ENCODE measurements around the gene ANKDD1A. TPM values are rescaled to one million over a fixed set of nuclear protein-coding genes. Genes with fewer than 3 reads are reported as not detected.

ANKDD1A gene
- total RNA-seq, 1 donor from 2014 or later, result 1.6 TPM

DNA sequence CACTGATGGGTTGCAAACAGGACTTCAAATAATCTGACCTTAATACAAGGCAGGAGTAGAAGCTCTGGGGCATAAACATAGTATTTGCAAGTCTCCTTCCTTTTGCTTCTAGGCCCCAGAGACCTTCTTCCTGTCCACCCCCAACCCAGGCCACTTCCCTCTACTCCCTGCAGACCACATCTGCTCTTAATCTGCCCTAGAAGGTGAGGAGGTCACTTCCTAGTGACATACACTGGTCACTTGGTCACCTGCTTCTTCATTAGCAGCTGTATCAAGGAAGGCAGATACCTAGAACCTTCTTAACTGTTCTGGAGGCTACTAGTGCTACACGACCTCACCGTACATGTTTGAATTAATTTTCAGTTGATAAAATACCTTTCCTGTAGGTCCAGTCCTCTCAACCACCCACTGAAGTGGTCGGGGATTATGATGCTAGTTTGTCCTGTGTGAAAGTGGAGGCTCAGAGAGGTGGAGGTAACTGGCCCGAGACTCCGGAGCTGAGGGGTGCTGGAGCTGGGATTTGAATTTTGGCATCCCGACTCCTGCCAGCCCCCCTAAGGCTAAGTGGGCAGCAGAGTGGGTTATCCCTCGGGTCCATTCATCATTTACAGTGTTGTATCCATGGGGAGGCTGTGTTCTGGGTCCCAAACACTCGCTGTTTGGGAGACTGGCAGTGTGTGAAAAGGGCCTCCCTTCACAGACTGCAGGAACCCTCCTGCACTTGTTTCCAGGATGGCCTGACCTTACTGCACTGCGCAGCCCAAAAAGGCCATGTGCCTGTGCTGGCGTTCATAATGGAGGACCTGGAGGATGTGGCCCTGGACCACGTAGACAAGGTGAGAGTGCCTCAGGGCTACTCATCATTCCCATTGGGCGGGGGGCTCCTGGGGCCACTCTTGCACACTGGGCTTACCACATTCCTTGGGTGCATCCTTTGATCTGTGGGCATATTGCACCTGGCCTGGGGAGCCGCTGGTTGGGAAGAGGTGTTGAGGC is 13.9 kb downstream of the ANKDD1A start:
- ATAC-seq, result no peak

DNA sequence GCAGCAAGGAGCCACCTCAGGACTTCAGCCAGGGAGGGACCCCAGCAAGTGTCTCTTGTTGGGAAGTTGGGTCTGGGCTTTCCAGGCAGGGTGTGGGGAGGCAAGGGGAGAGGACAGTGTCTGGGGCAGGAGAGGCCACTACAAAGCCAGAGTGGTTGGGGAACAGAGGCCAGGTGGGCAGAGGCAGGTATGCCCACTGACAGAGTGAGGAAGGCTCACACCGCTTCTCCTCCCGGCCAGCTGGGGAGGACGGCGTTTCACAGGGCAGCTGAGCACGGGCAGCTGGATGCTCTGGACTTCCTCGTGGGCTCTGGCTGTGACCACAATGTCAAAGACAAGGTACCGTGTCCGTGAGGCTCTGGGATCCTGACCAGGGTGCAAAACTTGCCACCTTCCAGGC is 15.0 kb downstream of the ANKDD1A start:
- no peak for ATAC-seq

DNA sequence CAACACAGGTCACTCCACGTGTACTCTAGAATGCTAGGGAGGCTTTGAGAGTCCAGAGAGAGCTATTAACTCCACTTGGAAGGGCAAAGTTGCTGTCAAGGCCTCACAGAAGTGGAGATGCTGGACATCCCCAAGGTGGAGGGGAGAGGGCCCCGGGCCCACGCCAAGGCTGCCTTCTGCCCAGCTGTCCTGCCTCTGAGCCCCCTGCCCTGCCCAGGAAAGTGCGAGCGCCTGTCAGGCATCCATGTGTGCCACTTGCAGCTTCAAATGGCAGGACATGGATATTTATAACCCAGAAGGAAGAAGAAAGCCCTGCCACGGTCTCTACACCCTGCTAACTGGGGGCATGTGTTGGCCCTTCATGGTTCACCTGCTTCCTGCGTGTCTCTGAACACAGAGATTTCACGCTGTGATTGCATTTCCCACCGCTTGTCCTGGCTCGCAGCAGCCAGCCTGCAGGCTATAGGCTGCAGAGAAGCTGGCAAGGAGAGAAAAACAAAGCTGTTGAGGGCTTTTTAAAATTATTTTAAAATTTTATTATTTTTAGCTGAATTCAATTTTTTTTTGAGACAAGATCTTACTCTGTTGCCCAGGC is 17.0 kb downstream of the ANKDD1A start:
- no peak for ATAC-seq

DNA sequence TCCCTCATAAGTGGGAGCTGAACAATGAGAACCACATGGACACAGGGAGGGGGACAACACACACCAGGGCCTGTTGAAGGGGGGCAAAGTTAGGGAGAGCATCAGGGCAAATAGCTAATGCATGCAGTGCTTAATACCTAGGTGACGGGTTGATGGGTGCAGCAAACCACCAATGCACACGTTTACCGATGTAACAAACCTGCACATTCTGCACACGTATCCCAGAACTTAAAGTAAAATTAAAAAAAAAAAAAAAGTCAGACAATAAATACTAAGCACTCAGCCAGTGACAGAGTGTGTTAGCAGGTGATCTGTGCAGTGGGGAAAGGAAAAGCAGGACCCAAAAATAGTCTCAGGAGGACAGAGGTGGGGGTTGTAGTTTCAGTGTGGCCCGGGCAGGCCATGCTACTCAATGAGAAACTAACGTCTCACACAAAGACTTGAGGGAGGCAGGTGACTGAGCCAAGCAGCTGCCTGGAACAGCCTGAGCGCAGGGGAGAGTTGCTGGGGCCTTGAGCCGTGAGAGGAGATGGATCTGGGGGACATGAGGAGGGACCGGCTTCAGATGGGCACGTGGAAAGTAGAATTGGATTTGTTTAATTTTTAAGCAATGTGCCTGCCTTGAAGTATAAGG is 18.4 kb downstream of the ANKDD1A start:
- ATAC-seq, result no peak

DNA sequence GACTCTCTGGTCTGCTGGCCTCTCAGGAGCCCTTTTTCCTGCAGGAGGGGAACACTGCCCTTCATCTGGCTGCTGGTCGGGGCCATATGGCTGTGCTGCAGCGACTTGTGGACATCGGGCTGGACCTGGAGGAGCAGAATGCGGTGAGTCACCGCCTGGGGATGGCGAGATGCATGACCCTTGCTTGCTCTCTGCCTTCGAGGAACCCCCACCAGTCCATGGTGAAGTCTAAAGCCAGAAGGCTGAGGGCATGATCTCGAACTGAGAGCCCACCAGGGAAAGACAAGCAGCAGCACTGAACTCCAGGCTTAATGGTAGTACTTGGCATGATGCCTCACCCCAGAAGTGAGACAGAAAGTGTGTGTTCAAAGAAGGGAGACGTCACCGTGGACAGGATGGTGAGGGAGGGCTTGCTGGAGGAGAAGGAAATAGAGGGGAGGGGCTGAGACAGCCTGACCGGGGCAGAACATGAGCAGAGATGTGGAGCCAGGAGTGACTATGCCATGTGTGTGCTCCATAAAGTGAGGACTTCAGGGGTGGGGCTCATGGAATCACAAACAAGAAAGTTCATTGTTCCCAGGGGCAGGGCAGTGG is 19.2 kb downstream of the ANKDD1A start:
- ATAC-seq, result no peak

DNA sequence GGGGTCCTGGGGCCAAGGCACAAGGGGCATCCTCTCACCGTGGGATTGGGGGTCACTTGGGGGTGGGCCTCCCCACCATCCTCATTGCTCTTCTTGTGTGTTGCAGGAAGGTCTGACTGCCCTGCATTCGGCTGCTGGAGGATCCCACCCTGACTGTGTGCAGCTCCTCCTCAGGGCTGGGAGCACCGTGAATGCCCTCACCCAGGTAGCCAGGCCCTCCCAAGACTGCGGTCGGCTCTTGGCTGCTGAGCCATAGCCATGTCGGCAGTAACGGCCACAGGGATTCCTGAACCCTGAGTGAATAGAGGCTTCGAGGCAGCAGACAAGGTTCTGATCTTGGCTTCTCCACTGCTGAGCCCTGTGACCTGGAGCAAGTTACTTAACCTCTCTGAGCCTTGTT is 19.7 kb downstream of the ANKDD1A start:
- no peak for ATAC-seq

DNA sequence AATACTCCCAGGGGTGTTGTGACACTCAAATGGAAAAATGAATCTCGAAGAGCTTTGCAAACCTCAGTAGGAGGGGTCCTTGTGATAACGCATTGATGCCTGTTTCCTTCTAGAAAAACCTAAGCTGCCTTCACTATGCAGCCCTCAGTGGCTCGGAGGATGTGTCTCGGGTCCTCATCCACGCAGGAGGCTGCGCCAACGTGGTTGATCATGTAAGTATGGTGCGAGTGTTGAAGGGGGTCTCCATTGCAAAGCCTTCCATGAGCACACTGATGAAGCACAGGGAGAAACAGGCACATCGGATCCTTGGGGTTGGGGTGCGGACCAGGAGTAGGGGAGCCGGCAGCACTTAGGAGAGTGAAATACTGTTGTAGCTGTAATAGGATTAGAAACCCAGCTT is 22.3 kb downstream of the ANKDD1A start:
- no peak for ATAC-seq

DNA sequence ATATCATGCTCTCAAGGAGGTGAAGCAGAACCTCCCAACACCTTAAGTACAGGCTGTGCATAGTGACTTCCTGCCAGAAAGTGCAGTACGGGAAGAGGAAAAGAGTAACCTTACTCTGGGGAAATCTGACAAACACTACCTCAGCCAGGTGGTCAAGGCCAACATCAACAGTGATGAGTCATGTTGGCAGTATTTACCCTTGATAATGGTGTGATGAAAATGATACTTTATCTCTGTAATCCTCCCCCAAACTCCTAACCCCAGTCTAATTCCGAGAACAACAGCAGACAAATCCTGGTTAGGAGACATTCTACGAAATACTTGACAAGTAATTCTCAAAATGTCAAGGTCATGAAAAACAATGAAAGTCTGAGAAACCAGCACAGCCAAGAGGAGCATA is 26.5 kb downstream of the ANKDD1A start:
- no peak for ATAC-seq

DNA sequence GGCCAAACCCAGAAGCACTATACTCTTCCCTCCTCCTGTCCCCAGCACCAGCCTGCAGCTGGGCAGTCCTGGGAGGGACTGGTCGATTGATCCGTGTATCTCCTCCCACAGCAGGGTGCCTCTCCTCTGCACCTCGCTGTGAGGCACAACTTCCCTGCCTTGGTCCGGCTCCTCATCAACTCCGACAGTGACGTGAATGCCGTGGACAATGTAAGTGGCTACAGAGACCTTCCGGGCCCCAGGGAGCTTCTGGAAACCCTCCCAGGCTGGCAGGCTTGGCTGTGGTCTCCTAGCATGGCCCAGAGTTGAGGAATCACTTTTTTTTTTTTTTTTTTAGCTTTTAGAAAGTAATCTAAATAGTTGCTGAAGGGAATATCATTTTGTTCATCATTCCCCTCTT is 30.7 kb downstream of the ANKDD1A start:
- no peak for ATAC-seq

DNA sequence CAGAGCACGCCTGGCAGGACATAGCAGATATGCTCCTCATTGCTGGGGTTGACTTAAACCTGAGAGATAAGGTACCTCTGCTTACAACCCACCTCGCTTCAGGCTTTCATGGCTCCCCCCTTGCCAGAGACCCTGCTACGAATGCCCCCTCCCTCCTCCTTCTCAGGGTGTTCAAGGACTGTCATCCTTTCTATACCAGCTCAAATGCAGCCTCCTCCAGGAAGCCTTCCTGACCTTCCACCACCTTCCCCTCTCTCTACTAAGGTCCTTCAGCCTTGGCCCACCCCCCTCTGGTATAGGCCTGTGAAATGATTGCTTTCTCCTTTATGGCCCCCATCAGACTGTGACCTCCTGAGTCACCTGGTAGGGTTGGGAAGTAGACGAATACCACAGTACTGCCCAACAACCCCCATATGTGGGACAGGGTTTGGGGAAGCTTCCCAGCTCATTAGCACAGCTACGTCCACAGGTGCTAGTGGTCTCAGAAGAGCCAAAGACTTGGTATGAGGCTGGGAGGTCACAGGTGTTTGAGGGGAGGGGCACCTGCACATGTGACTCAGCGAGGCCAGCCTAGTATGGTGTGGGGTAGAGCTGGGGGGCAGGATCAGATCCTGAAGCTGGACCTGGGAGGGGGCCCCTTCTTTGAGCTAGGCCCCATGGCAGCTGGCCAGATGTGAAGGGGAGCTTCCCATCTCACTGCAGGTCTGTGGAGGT is 32.0 kb downstream of the ANKDD1A start:
- no peak for ATAC-seq

DNA sequence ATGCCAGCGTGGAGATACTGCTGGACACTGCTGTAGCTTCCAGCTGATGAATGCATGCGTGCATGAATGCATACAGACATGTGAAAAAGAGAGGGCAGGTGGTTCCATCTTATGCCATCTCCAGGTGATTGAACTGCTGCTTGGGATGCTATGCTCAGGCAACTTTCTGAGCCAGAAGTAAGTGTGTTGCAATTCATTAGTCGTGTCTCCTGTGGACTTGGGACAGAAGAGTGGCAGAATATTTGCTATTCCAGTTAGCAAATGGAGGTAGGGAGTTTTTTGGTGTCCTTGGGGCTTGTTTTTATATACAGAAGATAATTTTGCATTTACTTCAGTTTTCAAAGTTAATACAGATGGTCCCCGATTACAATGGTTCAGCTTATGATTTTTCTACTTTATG is 33.3 kb downstream of the ANKDD1A start:
- no peak for ATAC-seq

DNA sequence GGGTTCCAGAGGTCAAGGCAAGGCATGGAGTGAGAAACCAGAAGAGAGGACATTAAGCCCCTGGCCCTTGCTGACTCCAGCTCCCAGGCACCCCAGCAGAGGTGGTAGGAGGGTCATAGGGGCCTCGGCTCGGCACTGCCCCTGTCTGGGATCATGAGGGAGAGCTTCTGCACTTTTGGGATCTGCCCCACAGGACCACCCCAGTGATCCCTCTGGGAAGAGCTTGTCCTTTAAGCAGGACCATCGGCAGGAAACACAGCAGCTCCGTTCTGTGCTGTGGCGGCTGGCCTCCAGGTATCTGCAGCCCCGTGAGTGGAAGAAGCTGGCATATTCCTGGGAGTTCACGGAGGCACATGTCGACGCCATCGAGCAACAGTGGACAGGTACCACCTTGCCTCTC is 35.5 kb downstream of the ANKDD1A start:
- peak; percentile 17 for ATAC-seq

DNA sequence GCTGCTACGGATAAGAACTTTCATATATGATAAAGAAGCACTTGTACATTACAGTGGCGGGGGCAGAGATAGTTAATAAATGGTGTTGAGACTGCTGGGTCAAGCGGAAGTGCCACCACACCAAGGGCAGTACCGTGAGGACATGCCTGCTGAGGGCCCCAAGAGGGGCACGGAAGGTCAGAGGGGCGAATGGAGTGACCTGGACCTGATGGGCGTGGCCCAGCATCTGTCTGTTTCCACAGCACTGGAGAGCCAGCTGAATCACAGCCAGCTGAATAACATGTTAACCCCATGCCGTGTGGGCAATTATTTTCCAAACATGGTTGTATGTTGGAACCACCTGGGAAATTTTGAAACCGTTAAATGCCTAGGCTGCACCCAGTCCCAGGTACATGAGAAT is 37.2 kb downstream of the ANKDD1A start:
- peak; percentile 25 for ATAC-seq

DNA sequence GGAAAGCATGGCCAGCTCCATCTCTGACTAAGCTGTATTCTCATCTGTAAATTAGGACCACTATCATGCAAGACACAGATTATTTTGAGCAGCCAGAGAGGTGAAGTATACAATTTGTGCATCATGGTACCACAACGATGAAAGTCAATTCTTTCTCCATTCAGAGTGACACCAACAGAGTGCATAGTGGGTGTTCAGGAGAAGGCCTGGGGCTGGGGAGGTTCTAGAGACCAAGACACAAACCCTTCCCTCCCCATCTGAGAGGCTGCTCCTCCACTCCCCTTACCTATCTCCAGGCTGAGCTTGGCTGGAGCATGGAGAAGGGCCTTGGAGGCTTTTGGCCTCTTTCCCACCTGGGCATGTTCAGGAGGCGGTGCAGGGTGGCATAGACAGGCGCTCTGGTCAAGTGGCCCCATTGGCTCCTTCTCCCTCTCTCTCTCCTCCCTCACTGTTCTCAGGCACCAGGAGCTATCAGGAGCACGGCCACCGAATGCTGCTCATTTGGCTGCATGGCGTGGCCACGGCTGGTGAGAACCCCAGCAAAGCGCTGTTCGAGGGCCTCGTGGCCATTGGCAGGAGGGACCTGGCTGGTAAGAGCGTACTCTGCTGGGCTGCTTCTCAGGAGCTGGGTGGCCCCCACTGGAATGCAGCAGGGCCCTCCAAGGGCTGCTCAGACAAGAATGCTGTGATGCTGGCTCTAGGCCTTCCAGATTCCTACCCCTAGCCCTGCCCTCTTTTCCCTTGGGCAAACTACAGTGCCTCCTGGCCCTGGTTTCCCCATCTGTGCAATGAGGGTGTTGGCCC is 37.9 kb downstream of the ANKDD1A start:
- no peak for ATAC-seq

DNA sequence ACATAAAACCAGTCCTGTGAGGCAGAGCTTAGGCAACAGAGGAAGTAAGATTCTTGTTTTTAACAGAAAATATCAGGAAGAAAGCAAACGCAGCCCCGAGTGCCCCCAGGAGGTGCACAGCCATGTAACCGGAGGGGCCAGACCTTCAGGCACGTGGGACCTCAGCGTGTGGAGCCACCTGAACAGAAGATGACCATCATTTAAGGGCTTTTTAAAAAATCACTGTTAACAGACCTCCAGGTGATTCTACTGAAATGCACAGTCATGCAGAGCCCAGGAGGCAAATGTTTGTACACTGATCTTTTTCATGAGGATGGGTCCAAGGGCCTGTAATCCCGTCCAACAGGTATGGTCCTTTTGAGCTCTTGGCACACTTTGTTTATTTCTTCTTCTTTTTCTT is 39.2 kb downstream of the ANKDD1A start:
- no peak for ATAC-seq

DNA sequence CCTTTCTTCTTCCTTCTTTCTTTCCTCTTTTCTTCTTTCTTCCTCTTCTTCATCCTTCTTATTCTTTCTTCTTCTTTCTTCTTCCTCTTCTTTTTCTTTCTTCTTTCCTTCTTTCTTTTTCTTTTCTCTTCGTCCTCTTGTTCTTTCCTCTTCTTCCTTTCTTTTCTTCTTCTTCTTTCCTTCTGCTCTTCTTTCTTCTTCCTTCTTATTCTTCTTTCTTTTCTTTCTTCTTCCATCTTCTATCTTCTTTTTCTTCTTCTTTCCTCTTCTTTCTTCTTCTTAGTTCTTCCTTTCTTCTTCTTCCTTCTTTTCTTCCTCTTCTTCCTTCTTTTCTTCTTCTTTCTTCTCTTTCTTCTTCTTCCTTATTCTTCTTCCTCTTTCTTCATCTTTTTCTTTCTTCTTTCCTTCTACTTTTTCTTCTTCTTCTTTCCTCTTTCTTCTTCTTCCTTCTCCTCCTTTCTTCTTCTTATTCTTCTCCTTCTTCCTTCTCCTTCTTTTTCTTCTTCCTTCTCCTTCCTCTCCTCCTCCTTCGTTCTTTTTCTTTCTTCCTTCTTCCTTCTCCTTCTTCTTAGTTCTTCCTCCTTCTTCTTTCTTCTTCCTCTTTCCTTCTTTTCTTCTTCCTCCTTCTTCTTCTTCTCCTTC is 40.2 kb downstream of the ANKDD1A start:
- no peak for ATAC-seq

DNA sequence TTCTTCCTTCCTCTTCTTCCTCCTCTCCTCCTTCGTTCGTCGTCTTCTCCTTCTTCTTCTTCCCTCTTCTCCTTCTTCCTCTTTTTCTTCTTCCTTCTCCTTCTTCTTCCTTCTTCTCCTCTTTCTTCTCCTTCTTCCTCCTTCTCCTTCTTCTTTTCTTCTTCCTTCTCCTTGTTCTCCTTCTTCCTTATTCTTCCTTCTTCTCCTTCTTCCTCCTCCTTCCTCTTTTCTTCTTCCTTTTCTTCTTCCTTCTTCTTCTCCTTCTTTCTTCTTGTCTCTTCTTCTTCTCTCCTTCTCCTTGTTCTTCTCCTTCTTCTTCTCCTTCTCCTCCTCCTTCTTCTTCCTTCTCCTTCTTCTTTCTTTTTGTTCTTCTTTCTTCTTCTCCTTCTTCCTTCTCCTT is 42.7 kb downstream of the ANKDD1A start:
- ATAC-seq, result no peak

DNA sequence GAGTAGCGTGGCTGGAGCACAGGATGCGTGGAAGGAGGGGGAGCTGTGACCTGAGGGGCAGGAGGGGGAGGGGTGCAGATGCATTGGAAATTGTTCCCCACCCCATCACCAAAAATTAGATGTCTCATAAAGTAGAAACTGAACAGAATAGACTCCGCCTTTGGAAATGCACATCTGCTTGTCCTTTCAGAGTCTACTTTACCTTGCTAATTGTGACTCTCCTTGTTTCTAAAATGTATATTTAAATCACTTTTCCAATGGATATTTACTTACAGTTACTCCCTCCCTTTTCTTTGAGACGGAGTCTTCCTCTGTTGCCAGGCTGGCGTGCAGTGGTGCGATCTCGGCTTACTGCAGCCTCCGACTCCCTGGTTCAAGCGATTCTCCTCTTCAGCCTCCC is 47.4 kb downstream of the ANKDD1A start:
- no peak for ATAC-seq

DNA sequence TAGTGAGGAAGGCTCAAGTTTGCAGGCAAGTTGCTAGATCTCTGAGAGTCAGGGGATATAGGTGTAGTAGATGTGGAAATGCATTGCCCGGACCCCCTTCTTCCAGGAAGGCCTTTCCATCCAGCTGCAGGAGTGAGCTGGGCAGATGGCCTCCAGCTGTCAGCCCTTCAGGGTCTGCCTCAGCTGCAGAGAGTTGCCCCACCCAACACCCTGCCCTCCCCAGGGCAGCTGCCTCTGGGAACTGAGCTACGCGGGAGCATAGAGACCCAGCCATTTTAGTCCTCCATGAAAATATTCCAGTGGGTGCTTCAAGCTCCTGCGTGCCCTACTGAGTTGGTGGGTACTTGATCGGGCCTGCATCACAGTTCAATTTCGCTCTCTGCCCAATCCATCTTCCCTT is 48.5 kb downstream of the ANKDD1A start:
- no peak for ATAC-seq

DNA sequence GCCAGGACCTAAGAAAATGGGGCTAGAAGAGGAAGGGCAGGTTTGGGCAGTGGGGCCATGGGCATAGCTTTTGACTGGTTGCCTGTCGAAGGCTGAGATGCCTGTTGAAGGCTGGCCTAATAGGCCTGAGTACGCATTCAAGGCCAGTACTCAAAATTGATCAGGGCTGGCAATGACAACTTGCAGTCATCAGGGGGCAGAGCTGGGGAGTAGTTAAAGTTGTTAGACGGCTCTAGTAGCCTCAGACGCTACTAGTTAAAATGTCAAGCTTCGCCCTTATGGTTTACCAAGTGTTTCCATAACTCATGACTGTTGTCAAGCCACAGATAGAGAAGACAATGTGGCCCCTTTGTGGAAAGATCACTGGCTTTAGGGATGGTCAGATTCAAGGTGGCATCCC is 49.3 kb downstream of the ANKDD1A start:
- no peak for ATAC-seq

DNA sequence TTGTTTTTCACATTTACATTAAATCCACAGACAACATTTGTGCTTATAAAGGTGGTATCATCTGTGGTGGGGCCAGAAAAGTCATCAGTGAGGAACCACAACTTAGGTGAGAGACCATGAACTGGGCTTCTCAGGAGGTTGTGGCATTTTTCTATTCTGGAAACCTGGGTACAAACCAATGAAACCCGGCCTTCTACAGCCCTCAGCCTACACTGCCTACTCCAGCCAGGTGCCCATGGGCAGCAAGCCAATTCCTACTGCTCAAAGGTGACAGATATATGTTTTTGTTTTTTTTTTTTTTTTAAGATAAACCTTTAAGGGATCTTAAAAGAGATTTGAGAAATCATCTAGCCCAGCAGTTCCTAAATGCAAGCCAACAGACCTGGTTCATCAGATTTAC is 57.7 kb downstream of the ANKDD1A start:
- no peak for ATAC-seq

Data from esophagus mucosa (tissue), 1 donor.